ENCODE data around the gene C1orf167. TPM values are rescaled to one million over a fixed set of nuclear protein-coding genes. Genes with fewer than 3 reads are reported as not detected.

Gene C1orf167
- total RNA-seq, 1 donor from 2014 or later, result not detected

DNA sequence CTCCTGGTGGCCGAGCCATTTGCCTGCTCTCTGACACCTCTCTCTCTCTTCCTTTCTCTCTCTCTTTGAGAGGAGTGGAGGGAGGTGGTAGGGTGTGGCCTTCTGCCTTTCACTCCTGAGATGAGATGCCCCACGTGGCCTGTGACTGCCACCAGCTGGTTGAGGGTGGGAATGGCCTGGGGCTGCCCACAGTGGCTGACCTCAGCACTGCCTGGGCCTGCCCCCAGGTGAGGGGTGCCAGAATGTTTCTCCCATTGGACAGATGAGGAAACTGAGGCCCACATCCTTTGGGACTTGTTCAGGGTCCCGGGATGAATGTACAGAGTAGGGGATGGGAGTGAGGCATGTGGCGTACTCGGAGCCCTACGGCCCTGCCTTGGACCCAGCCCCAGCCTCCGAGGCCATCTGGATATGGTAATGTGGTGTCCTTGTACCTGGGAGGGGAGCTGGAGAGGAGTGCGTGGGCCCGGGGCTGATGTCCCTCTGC is 12.7 kb upstream of the C1orf167 start:
- FAIRE-seq (no peak), DNase-seq (ENCODE audit: low read depth) (peak; percentile 31)
- no peaks in the 10 kb centered on the region for H3K27me3 ChIP-seq (ENCODE audit: control insufficient read depth, insufficient read depth, low read length)
- H3K4me3 ChIP-seq (ENCODE audit: low read depth, low read length), result no peak overlapping the region
- H3K36me3 ChIP-seq (ENCODE audit: control insufficient read depth, insufficient read depth, low read length), result peaks cover 27% of the 10 kb centered on the region
- peak; percentile 57 for TF ChIP-seq CTCF (IDR thresholded peaks at IDR 0.05; ENCODE audit: insufficient read depth, low read length, severe bottlenecking)

DNA sequence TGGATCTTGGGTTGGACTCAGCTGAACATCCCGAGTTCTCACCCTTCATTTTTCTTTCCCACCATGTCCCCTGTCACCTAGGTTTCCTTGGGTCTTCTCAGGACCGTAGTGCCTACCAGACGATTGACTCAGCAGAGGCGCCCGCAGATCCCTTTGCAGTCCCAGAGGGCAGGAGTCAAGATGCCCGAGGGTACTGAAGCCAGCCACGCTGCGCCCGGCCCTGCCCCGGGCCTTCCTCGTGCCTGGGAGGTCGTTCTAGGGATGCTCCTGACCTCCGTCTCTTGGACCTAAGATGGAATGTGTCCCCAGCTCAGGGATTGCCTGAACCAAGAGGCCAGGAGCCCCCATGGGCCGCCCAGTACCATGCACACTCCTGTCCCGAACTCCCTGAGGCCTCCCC is 12.0 kb upstream of the C1orf167 start:
- DNase-seq (ENCODE audit: low read depth) (no peak), FAIRE-seq (no peak)
- Histone ChIP-seq H3K36me3 (ENCODE audit: control insufficient read depth, insufficient read depth, low read length) (peaks cover 27% of the 10 kb centered on the region), H3K27me3 (ENCODE audit: control insufficient read depth, insufficient read depth, low read length) (no peaks in the 10 kb centered on the region), H3K4me3 (ENCODE audit: low read depth, low read length) (no peak overlapping the region)
- no peak for TF ChIP-seq CTCF (IDR thresholded peaks at IDR 0.05; ENCODE audit: insufficient read depth, low read length, severe bottlenecking)

DNA sequence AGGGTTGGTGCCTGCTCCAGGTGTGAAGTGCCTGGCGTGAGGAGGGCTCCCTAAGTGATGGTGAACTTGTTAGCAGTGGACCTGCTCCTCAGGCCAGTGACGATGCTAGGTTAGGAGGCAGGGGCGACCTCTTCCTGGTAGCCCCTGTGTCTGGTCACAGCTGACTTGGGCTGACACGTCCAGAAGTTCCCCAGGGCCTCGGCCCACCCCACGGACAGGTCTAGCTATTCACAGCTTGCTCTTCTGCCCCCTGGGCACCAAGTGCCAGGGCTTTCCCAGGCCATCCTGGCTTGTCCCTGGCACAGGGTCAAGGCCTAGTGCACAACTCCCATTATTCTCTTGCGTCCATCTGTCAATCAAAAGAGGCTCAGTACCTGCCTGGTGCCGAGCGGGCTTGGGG is 10.9 kb upstream of the C1orf167 start:
- H3K27me3 ChIP-seq (ENCODE audit: control insufficient read depth, insufficient read depth, low read length), result no peaks in the 10 kb centered on the region
- DNase-seq (ENCODE audit: low read depth) (no peak), FAIRE-seq (no peak)
- TF ChIP-seq CTCF (IDR thresholded peaks at IDR 0.05; ENCODE audit: insufficient read depth, low read length, severe bottlenecking), result no peak
- H3K4me3 ChIP-seq (ENCODE audit: low read depth, low read length), result no peak overlapping the region
- H3K36me3 ChIP-seq (ENCODE audit: control insufficient read depth, insufficient read depth, low read length), result peaks cover 25% of the 10 kb centered on the region

- Histone ChIP-seq H3K36me3 (ENCODE audit: control insufficient read depth, insufficient read depth, low read length) (peaks cover 17% of the 10 kb centered on the region), H3K27me3 (ENCODE audit: control insufficient read depth, insufficient read depth, low read length) (no peaks in the 10 kb centered on the region), H3K4me3 (ENCODE audit: low read depth, low read length) (no peak overlapping the region)
- no peak for TF ChIP-seq CTCF (IDR thresholded peaks at IDR 0.05; ENCODE audit: insufficient read depth, low read length, severe bottlenecking)
- DNase-seq (ENCODE audit: low read depth) (no peak), FAIRE-seq (no peak)
These were observed 9.5 kb upstream of the C1orf167 start for GRCh38 chr1:11752359-11753088.

- H3K4me3 ChIP-seq (ENCODE audit: low read depth, low read length), result no peak overlapping the region
- DNase-seq (ENCODE audit: low read depth) (no peak), FAIRE-seq (peak; percentile 43)
- peaks cover 6% of the 10 kb centered on the region for H3K36me3 ChIP-seq (ENCODE audit: control insufficient read depth, insufficient read depth, low read length)
- no peak for TF ChIP-seq CTCF (IDR thresholded peaks at IDR 0.05; ENCODE audit: insufficient read depth, low read length, severe bottlenecking)
- H3K27me3 ChIP-seq (ENCODE audit: control insufficient read depth, insufficient read depth, low read length), result no peaks in the 10 kb centered on the region
These were observed 8.3 kb upstream of the C1orf167 start for GRCh38 chr1:11753555-11754208.

Data from bronchial epithelial cell (primary cell).